OCI-LY7 (cell line): ENCODE results near the gene PIERCE2.

Experiments
- EZH2phosphoT487 ChIP-seq: fragments of 200-600 bp; sonication (generic); IDR thresholded peaks from 2 replicates; pipeline ENCODE4 v1.6.1; 2018; ENCODE audit warnings: low read depth, borderline replicate concordance, mild to moderate bottlenecking, mixed run types, antibody characterized with exemption, low read length, moderate library complexity, mixed read lengths
- TF ChIP-seq, protein P1 (sequence below): fragments of 200-600 bp; sonication (generic); conservative IDR thresholded peaks from 2 replicates; pipeline ENCODE4 v1.5.1; 2014; ENCODE audit warnings: mild to moderate bottlenecking, antibody characterized with exemption, low read length, moderate library complexity, mixed read lengths

DNA sequence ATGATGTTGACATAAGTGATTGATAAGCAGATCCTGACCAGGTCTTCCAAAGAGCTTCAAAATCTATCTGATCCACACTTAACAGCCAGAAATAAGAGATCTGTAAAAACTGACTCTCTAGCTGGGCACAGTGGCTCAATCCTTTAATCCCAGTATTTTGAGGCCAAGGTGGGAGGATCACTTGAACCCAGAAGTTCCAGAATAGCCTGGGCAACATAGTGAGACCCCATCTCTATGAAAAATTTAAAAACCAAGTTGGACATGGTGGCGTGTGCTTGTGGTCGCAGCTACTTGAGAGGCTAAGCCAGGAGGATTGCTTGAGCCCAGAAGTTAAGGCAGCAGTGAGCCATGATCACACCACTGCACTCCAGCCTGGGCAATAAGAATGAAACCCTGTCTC lies 45.7 kb upstream of the PIERCE2 start:
- TF ChIP-seq, protein P1, sequence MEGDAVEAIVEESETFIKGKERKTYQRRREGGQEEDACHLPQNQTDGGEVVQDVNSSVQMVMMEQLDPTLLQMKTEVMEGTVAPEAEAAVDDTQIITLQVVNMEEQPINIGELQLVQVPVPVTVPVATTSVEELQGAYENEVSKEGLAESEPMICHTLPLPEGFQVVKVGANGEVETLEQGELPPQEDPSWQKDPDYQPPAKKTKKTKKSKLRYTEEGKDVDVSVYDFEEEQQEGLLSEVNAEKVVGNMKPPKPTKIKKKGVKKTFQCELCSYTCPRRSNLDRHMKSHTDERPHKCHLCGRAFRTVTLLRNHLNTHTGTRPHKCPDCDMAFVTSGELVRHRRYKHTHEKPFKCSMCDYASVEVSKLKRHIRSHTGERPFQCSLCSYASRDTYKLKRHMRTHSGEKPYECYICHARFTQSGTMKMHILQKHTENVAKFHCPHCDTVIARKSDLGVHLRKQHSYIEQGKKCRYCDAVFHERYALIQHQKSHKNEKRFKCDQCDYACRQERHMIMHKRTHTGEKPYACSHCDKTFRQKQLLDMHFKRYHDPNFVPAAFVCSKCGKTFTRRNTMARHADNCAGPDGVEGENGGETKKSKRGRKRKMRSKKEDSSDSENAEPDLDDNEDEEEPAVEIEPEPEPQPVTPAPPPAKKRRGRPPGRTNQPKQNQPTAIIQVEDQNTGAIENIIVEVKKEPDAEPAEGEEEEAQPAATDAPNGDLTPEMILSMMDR: no peak
- no peak for TF ChIP-seq EZH2phosphoT487
